Osteoblast (primary cell): Measurements from ENCODE around the gene PROM1. TPM values are rescaled to one million over a fixed set of nuclear protein-coding genes. Genes with fewer than 3 reads are reported as not detected.

Experiments
- DNase-seq: peaks from one replicate; pipeline ENCODE4 v3.0.0; 2011; ENCODE audit warnings: low spot score, mixed read lengths; ENCODE audit not compliant: insufficient read length; ENCODE audit errors: missing footprints
- H2AFZ ChIP-seq: 2 replicates; pipeline ENCODE4 v1.6.0; 2011; ENCODE audit warnings: mild to moderate bottlenecking, low read length
- H3K27ac ChIP-seq: 2 replicates; pipeline ENCODE4 v1.5.1; 2011; ENCODE audit warnings: mild to moderate bottlenecking, low read depth, low read length, moderate library complexity
- H3K27me3 ChIP-seq: 2 replicates; pipeline ENCODE4 v1.6.0; 2012; ENCODE audit warnings: mild to moderate bottlenecking, control low read depth, inconsistent platforms, low read length, moderate library complexity; ENCODE audit not compliant: insufficient read depth
- H3K36me3 ChIP-seq: 2 replicates; pipeline ENCODE4 v1.5.1; 2011; ENCODE audit warnings: mild to moderate bottlenecking, low read length, control low read depth, moderate library complexity; ENCODE audit not compliant: insufficient read depth
- H3K4me1 ChIP-seq: 2 replicates; pipeline ENCODE4 v1.5.1; 2011; ENCODE audit warnings: mild to moderate bottlenecking, low read length, control low read depth, moderate library complexity; ENCODE audit not compliant: insufficient read depth
- H3K4me2 ChIP-seq: 2 replicates; pipeline ENCODE4 v1.6.0; 2011; ENCODE audit warnings: mild to moderate bottlenecking, low read length; ENCODE audit not compliant: insufficient read depth
- H3K4me3 ChIP-seq: fragments of 200-600 bp; sonication (generic); 3 replicates; pipeline ENCODE4 v1.5.1; 2012; ENCODE audit warnings: mild to moderate bottlenecking, low read length, inconsistent platforms; ENCODE audit not compliant: insufficient read depth
- H3K79me2 ChIP-seq: 2 replicates; pipeline ENCODE4 v1.6.0; 2012; ENCODE audit warnings: mild to moderate bottlenecking, low read length, control low read depth, inconsistent platforms; ENCODE audit not compliant: insufficient read depth
- H3K9me3 ChIP-seq: 2 replicates; pipeline ENCODE4 v1.5.1; 2011; ENCODE audit warnings: low read depth, low read length, control low read depth
- H4K20me1 ChIP-seq: 2 replicates; pipeline ENCODE4 v1.6.0; 2012; ENCODE audit warnings: mild to moderate bottlenecking, low read length, control low read depth; ENCODE audit not compliant: insufficient read depth
- CTCF ChIP-seq: IDR thresholded peaks from 2 replicates; pipeline ENCODE4 v1.5.1; 2011; ENCODE audit warnings: mild to moderate bottlenecking, low read depth, low read length, moderate library complexity; ENCODE audit errors: extremely low read depth
- total RNA-seq: library from RNA; depleted of rRNA; stranded (reverse); fragments of >200 nt; gene quantifications from 2 replicates; pipeline ENCODE4 v1.2.3, GENCODE V29; 2012

PROM1 gene
- total RNA-seq, 1 donor, result not detected

- no peak for DNase-seq
- Histone ChIP-seq H3K4me1 (no peaks in the 10 kb centered on the region), H3K4me2 (no peak overlapping the region), H3K4me3 (no peak overlapping the region), H4K20me1 (no peaks in the 10 kb centered on the region), H3K27me3 (peaks cover 57% of the 10 kb centered on the region), H3K36me3 (no peaks in the 10 kb centered on the region), H3K27ac (no peak overlapping the region), H3K79me2 (no peaks in the 10 kb centered on the region), H3K9me3 (no peaks in the 10 kb centered on the region), H2AFZ (no peak overlapping the region)
- no peak for TF ChIP-seq CTCF
Measured at GRCh38 chr4:16077786-16078185, 6.0 kb downstream of the PROM1 start.

- H4K20me1 ChIP-seq, result no peaks in the 10 kb centered on the region
- no peak overlapping the region for H3K4me3 ChIP-seq
- H3K27me3 ChIP-seq, result peaks cover 53% of the 10 kb centered on the region
- no peak for DNase-seq
- no peak overlapping the region for H3K4me2 ChIP-seq
- no peaks in the 10 kb centered on the region for H3K36me3 ChIP-seq
- H3K27ac ChIP-seq, result no peak overlapping the region
- H3K9me3 ChIP-seq, result no peaks in the 10 kb centered on the region
- H3K79me2 ChIP-seq, result no peaks in the 10 kb centered on the region
- no peak overlapping the region for H2AFZ ChIP-seq
- TF ChIP-seq CTCF, result no peak
- H3K4me1 ChIP-seq, result no peaks in the 10 kb centered on the region
Measured at GRCh38 chr4:16075975-16076757, 7.7 kb downstream of the PROM1 start.

GRCh38 chr4:16075061-16075460 lies 8.8 kb downstream of the PROM1 start:
- no peaks in the 10 kb centered on the region for H3K79me2 ChIP-seq
- H3K27me3 ChIP-seq, result peaks cover 57% of the 10 kb centered on the region
- H3K27ac ChIP-seq, result no peak overlapping the region
- DNase-seq, result no peak
- H3K4me1 ChIP-seq, result no peaks in the 10 kb centered on the region
- no peak for TF ChIP-seq CTCF
- no peak overlapping the region for H3K4me2 ChIP-seq
- no peaks in the 10 kb centered on the region for H3K9me3 ChIP-seq
- no peaks in the 10 kb centered on the region for H3K36me3 ChIP-seq
- no peak overlapping the region for H3K4me3 ChIP-seq
- H2AFZ ChIP-seq, result no peak overlapping the region
- H4K20me1 ChIP-seq, result no peaks in the 10 kb centered on the region

GRCh38 chr4:16072168-16072567 lies 11.7 kb downstream of the PROM1 start:
- Histone ChIP-seq H2AFZ (no peak overlapping the region), H3K79me2 (no peaks in the 10 kb centered on the region), H3K9me3 (no peaks in the 10 kb centered on the region), H3K27me3 (peaks cover 45% of the 10 kb centered on the region), H3K4me1 (no peaks in the 10 kb centered on the region), H3K36me3 (no peaks in the 10 kb centered on the region), H3K4me3 (no peak overlapping the region), H4K20me1 (no peaks in the 10 kb centered on the region), H3K4me2 (no peak overlapping the region), H3K27ac (no peak overlapping the region)
- no peak for DNase-seq
- no peak for TF ChIP-seq CTCF
